DOHH2 (cell line): ENCODE measurements around the gene REPIN1.

Experiments used
- EZH2phosphoT487 ChIP-seq: fragments of 200-600 bp; sonication (generic); IDR thresholded peaks from 2 replicates; pipeline ENCODE4 v1.6.1; 2017; ENCODE audit warnings: borderline replicate concordance, mild to moderate bottlenecking, antibody characterized with exemption, low read length, moderate library complexity, mixed read lengths
- TF ChIP-seq, protein P1 (sequence below): fragments of 200-600 bp; sonication (generic); IDR thresholded peaks from one replicate; pipeline ENCODE4 v1.5.1; 2014; ENCODE audit warnings: antibody characterized with exemption, mild to moderate bottlenecking, low read depth, low read length; ENCODE audit not compliant: poor library complexity, severe bottlenecking

DNA sequence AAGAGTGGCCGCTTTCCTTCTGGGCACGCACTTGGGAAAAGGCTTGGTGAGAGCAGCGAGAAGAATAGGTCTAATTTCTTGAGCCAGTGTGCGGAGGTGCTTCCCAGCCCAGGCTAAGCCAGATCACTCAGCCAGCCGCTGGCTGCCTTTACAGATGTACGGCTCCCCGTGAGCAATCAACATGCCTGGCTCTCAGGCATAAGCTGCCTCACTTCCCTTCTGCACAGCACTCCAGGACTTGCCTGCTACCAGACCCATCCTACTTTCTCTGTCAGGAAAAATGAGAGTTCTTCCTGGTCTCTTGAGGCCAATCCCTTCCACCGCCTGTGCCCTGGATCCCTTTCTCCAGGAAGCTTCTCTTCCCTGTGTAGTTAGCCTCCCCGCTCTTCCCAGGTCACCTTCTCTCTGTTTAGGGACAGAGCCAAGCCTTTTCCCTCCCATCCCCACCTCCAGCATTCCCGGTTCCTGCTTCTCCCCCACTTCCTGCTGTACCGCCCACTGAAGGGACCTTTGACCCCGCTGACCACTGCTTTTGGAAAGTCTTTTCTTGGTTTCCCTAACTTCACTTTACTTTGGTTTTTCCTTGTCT, 44.2 kb upstream of the REPIN1 start:
- TF ChIP-seq, protein P1, sequence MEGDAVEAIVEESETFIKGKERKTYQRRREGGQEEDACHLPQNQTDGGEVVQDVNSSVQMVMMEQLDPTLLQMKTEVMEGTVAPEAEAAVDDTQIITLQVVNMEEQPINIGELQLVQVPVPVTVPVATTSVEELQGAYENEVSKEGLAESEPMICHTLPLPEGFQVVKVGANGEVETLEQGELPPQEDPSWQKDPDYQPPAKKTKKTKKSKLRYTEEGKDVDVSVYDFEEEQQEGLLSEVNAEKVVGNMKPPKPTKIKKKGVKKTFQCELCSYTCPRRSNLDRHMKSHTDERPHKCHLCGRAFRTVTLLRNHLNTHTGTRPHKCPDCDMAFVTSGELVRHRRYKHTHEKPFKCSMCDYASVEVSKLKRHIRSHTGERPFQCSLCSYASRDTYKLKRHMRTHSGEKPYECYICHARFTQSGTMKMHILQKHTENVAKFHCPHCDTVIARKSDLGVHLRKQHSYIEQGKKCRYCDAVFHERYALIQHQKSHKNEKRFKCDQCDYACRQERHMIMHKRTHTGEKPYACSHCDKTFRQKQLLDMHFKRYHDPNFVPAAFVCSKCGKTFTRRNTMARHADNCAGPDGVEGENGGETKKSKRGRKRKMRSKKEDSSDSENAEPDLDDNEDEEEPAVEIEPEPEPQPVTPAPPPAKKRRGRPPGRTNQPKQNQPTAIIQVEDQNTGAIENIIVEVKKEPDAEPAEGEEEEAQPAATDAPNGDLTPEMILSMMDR = no peak
- TF ChIP-seq EZH2phosphoT487 = no peak
